HEK293 (cell line): ENCODE data around the gene PFAS.

Experiments used
- HOXA7 ChIP-seq: sonication (generic); formaldehyde crosslinking; IDR thresholded peaks from 2 replicates; pipeline ENCODE4 v1.8.1; 2022; ENCODE audit warnings: missing genetic modification reagents, borderline replicate concordance
- HOXC10 ChIP-seq: sonication (generic); formaldehyde crosslinking; IDR thresholded peaks from 2 replicates; pipeline ENCODE4 v1.8.1; 2023; ENCODE audit warnings: mild to moderate bottlenecking, missing genetic modification reagents
- ZBTB1 ChIP-seq: fragments of 450-650 bp; formaldehyde crosslinking; IDR thresholded peaks from 2 replicates; pipeline ENCODE4 v1.5.1; 2016; ENCODE audit warnings: missing biosample characterization, missing genetic modification characterization
- ZBTB20 ChIP-seq: fragments of 450-650 bp; formaldehyde crosslinking; IDR thresholded peaks from 2 replicates; pipeline ENCODE4 v1.5.1; 2016; ENCODE audit warnings: missing biosample characterization, missing genetic modification characterization
- ZBTB48 ChIP-seq: fragments of 450-650 bp; formaldehyde crosslinking; IDR thresholded peaks from 2 replicates; pipeline ENCODE4 v1.5.1; 2016; ENCODE audit warnings: missing biosample characterization, missing genetic modification characterization
- ZFP69B ChIP-seq: fragments of 450-650 bp; formaldehyde crosslinking; IDR thresholded peaks from 2 replicates; pipeline ENCODE4 v1.5.1; 2016; ENCODE audit warnings: missing biosample characterization, missing genetic modification characterization
- ZNF138 ChIP-seq: fragments of 450-650 bp; formaldehyde crosslinking; IDR thresholded peaks from 2 replicates; pipeline ENCODE4 v1.5.1; 2016; ENCODE audit warnings: missing biosample characterization, missing genetic modification characterization, borderline replicate concordance
- ZNF146 ChIP-seq: fragments of 450-650 bp; formaldehyde crosslinking; IDR thresholded peaks from 2 replicates; pipeline ENCODE4 v1.5.1; 2016; ENCODE audit warnings: missing biosample characterization, missing genetic modification characterization
- ZNF266 ChIP-seq: fragments of 450-650 bp; formaldehyde crosslinking; IDR thresholded peaks from 2 replicates; pipeline ENCODE4 v1.5.1; 2016; ENCODE audit warnings: missing biosample characterization, missing genetic modification characterization, low read depth
- ZNF366 ChIP-seq: fragments of 450-650 bp; formaldehyde crosslinking; conservative IDR thresholded peaks from 2 replicates; pipeline ENCODE4 v1.5.1; 2016; ENCODE audit warnings: missing biosample characterization, missing genetic modification characterization
- ZNF560 ChIP-seq: fragments of 450-650 bp; formaldehyde crosslinking; IDR thresholded peaks from 2 replicates; pipeline ENCODE4 v1.5.1; 2017; ENCODE audit warnings: missing biosample characterization, missing genetic modification characterization, borderline replicate concordance
- ZNF610 ChIP-seq: fragments of 450-650 bp; formaldehyde crosslinking; IDR thresholded peaks from 2 replicates; pipeline ENCODE4 v1.5.1; 2016; ENCODE audit warnings: missing biosample characterization, missing genetic modification characterization, borderline replicate concordance
- ZNF658 ChIP-seq: fragments of 450-650 bp; formaldehyde crosslinking; IDR thresholded peaks from 2 replicates; pipeline ENCODE4; 2016; ENCODE audit warnings: missing biosample characterization, missing genetic modification characterization
- ZNF792 ChIP-seq: fragments of 450-650 bp; formaldehyde crosslinking; IDR thresholded peaks from 2 replicates; pipeline ENCODE4 v1.5.1; 2016; ENCODE audit warnings: missing biosample characterization, missing genetic modification characterization
- ZNF843 ChIP-seq: fragments of 450-650 bp; formaldehyde crosslinking; IDR thresholded peaks from 2 replicates; pipeline ENCODE4 v1.5.1; 2016; ENCODE audit warnings: missing biosample characterization, missing genetic modification characterization
- TF ChIP-seq, protein P1 (sequence below): fragments of 450-650 bp; IDR thresholded peaks from 2 replicates; pipeline ENCODE4 v1.5.1; 2018; ENCODE audit warnings: missing biosample characterization, mild to moderate bottlenecking, missing genetic modification characterization
- TF ChIP-seq, protein P2 (sequence below): fragments of 450-650 bp; formaldehyde crosslinking; IDR thresholded peaks from 2 replicates; pipeline ENCODE4 v1.5.1; 2017; ENCODE audit warnings: missing biosample characterization, missing genetic modification characterization
- TF ChIP-seq, protein P3 (sequence below): fragments of 450-650 bp; formaldehyde crosslinking; IDR thresholded peaks from 2 replicates; pipeline ENCODE4 v1.5.1; 2016; ENCODE audit warnings: missing biosample characterization, missing genetic modification characterization
- TF ChIP-seq, protein P4 (sequence below): fragments of 450-650 bp; formaldehyde crosslinking; IDR thresholded peaks from 2 replicates; pipeline ENCODE4 v1.5.1; 2016; ENCODE audit warnings: missing biosample characterization, missing genetic modification characterization, low read depth
- TF ChIP-seq, protein P5 (sequence below): fragments of 450-650 bp; formaldehyde crosslinking; IDR thresholded peaks from 2 replicates; pipeline ENCODE4 v1.5.1; 2016; ENCODE audit warnings: missing biosample characterization, missing genetic modification characterization
- TF ChIP-seq, protein P6 (sequence below): fragments of 450-650 bp; formaldehyde crosslinking; IDR thresholded peaks from 2 replicates; pipeline ENCODE4 v1.5.1; 2016; ENCODE audit warnings: missing biosample characterization, missing genetic modification characterization
- TF ChIP-seq, protein P7 (sequence below): fragments of 450-650 bp; formaldehyde crosslinking; conservative IDR thresholded peaks from 2 replicates; pipeline ENCODE4 v1.5.1; 2016; ENCODE audit warnings: low read depth, missing biosample characterization, missing genetic modification characterization

The PFAS gene

DNA sequence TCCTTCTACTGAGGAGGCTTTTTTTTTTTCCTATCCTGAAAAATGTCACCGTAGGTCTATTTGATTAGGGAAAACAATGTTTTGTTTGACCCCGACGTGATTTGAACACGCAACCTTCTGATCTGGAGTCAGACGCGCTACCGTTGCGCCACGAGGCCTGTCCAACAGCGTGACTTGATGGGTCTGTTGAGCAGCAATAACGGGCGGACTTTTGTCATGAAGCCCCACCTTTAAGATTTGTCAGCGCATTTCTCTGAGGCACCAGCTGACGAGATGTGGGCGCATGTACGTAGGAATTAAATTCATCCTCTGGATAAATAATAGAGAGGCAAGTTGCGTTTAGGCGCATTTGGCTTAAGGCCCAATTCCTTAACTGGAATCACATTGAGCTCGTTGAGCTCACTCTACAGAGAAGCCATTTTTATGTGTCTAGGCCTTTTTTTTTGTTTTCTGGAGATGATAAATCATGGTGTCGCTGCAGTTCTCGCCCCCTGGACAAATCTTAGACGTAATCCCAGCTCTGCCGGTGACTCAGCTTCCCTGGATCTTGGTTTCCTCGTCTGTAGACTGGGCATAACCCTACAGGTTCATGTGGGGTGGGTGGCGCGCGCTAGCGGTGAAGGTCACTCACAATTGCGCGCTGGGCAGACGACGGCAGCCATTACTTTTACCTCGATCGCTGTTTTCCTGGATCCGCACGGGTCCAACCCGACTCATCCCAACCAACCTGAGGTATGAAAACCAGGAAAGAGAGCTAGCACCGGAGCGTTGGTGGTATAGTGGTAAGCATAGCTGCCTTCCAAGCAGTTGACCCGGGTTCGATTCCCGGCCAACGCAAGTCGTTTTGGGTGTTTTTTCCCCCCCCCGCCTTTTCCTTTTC, 28.1 kb upstream of the PFAS start (continued):
- TF ChIP-seq, protein P1, sequence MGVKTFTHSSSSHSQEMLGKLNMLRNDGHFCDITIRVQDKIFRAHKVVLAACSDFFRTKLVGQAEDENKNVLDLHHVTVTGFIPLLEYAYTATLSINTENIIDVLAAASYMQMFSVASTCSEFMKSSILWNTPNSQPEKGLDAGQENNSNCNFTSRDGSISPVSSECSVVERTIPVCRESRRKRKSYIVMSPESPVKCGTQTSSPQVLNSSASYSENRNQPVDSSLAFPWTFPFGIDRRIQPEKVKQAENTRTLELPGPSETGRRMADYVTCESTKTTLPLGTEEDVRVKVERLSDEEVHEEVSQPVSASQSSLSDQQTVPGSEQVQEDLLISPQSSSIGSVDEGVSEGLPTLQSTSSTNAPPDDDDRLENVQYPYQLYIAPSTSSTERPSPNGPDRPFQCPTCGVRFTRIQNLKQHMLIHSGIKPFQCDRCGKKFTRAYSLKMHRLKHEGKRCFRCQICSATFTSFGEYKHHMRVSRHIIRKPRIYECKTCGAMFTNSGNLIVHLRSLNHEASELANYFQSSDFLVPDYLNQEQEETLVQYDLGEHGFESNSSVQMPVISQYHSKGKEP (tag by site-specific recombination), result peak; percentile 74
- TF ChIP-seq ZNF792 (tag by site-specific recombination) (no peak), ZBTB20 (tag by site-specific recombination) (no peak), ZNF560 (tag by site-specific recombination) (no peak), ZNF266 (tag by site-specific recombination) (no peak), ZNF146 (tag by site-specific recombination) (0 out of 2 replicates have a peak, but pooled peaks have one; percentile 55), HOXC10 (CRISPR knock-in tag) (no peak), ZNF843 (no peak; the same call in none of the 2 replicates), ZBTB48 (tag by site-specific recombination) (no peak), ZBTB1 (tag by site-specific recombination) (0 out of 2 replicates have a peak, but pooled peaks have one; percentile 11), ZNF138 (tag by site-specific recombination) (no peak), ZNF610 (tag by site-specific recombination) (0 out of 2 replicates have a peak, but pooled peaks have one; percentile 14), ZFP69B (tag by site-specific recombination) (no peak; the same call in none of the 2 replicates), HOXA7 (CRISPR knock-in tag) (no peak), ZNF366 (tag by site-specific recombination) (peak; percentile 10; the same call in 1 of the 2 replicates), ZNF658 (tag by site-specific recombination) (no peak)
- TF ChIP-seq, protein P2, sequence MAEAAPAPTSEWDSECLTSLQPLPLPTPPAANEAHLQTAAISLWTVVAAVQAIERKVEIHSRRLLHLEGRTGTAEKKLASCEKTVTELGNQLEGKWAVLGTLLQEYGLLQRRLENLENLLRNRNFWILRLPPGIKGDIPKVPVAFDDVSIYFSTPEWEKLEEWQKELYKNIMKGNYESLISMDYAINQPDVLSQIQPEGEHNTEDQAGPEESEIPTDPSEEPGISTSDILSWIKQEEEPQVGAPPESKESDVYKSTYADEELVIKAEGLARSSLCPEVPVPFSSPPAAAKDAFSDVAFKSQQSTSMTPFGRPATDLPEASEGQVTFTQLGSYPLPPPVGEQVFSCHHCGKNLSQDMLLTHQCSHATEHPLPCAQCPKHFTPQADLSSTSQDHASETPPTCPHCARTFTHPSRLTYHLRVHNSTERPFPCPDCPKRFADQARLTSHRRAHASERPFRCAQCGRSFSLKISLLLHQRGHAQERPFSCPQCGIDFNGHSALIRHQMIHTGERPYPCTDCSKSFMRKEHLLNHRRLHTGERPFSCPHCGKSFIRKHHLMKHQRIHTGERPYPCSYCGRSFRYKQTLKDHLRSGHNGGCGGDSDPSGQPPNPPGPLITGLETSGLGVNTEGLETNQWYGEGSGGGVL (tag by site-specific recombination), result no peak
- TF ChIP-seq, protein P3, sequence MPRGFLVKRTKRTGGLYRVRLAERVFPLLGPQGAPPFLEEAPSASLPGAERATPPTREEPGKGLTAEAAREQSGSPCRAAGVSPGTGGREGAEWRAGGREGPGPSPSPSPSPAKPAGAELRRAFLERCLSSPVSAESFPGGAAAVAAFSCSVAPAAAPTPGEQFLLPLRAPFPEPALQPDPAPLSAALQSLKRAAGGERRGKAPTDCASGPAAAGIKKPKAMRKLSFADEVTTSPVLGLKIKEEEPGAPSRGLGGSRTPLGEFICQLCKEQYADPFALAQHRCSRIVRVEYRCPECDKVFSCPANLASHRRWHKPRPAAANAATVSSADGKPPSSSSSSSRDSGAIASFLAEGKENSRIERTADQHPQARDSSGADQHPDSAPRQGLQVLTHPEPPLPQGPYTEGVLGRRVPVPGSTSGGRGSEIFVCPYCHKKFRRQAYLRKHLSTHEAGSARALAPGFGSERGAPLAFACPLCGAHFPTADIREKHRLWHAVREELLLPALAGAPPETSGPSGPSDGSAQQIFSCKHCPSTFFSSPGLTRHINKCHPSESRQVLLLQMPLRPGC, result peak; percentile 76
- TF ChIP-seq, protein P4, sequence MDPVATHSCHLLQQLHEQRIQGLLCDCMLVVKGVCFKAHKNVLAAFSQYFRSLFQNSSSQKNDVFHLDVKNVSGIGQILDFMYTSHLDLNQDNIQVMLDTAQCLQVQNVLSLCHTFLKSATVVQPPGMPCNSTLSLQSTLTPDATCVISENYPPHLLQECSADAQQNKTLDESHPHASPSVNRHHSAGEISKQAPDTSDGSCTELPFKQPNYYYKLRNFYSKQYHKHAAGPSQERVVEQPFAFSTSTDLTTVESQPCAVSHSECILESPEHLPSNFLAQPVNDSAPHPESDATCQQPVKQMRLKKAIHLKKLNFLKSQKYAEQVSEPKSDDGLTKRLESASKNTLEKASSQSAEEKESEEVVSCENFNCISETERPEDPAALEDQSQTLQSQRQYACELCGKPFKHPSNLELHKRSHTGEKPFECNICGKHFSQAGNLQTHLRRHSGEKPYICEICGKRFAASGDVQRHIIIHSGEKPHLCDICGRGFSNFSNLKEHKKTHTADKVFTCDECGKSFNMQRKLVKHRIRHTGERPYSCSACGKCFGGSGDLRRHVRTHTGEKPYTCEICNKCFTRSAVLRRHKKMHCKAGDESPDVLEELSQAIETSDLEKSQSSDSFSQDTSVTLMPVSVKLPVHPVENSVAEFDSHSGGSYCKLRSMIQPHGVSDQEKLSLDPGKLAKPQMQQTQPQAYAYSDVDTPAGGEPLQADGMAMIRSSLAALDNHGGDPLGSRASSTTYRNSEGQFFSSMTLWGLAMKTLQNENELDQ (tag by site-specific recombination), result no peak
- TF ChIP-seq, protein P5, sequence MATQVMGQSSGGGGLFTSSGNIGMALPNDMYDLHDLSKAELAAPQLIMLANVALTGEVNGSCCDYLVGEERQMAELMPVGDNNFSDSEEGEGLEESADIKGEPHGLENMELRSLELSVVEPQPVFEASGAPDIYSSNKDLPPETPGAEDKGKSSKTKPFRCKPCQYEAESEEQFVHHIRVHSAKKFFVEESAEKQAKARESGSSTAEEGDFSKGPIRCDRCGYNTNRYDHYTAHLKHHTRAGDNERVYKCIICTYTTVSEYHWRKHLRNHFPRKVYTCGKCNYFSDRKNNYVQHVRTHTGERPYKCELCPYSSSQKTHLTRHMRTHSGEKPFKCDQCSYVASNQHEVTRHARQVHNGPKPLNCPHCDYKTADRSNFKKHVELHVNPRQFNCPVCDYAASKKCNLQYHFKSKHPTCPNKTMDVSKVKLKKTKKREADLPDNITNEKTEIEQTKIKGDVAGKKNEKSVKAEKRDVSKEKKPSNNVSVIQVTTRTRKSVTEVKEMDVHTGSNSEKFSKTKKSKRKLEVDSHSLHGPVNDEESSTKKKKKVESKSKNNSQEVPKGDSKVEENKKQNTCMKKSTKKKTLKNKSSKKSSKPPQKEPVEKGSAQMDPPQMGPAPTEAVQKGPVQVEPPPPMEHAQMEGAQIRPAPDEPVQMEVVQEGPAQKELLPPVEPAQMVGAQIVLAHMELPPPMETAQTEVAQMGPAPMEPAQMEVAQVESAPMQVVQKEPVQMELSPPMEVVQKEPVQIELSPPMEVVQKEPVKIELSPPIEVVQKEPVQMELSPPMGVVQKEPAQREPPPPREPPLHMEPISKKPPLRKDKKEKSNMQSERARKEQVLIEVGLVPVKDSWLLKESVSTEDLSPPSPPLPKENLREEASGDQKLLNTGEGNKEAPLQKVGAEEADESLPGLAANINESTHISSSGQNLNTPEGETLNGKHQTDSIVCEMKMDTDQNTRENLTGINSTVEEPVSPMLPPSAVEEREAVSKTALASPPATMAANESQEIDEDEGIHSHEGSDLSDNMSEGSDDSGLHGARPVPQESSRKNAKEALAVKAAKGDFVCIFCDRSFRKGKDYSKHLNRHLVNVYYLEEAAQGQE (tag by site-specific recombination), result peak; percentile 22; the same call in 1 of the 2 replicates
- TF ChIP-seq, protein P6, sequence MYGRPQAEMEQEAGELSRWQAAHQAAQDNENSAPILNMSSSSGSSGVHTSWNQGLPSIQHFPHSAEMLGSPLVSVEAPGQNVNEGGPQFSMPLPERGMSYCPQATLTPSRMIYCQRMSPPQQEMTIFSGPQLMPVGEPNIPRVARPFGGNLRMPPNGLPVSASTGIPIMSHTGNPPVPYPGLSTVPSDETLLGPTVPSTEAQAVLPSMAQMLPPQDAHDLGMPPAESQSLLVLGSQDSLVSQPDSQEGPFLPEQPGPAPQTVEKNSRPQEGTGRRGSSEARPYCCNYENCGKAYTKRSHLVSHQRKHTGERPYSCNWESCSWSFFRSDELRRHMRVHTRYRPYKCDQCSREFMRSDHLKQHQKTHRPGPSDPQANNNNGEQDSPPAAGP, result peak; percentile 90
- TF ChIP-seq, protein P7, sequence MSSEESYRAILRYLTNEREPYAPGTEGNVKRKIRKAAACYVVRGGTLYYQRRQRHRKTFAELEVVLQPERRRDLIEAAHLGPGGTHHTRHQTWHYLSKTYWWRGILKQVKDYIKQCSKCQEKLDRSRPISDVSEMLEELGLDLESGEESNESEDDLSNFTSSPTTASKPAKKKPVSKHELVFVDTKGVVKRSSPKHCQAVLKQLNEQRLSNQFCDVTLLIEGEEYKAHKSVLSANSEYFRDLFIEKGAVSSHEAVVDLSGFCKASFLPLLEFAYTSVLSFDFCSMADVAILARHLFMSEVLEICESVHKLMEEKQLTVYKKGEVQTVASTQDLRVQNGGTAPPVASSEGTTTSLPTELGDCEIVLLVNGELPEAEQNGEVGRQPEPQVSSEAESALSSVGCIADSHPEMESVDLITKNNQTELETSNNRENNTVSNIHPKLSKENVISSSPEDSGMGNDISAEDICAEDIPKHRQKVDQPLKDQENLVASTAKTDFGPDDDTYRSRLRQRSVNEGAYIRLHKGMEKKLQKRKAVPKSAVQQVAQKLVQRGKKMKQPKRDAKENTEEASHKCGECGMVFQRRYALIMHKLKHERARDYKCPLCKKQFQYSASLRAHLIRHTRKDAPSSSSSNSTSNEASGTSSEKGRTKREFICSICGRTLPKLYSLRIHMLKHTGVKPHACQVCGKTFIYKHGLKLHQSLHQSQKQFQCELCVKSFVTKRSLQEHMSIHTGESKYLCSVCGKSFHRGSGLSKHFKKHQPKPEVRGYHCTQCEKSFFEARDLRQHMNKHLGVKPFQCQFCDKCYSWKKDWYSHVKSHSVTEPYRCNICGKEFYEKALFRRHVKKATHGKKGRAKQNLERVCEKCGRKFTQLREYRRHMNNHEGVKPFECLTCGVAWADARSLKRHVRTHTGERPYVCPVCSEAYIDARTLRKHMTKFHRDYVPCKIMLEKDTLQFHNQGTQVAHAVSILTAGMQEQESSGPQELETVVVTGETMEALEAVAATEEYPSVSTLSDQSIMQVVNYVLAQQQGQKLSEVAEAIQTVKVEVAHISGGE (tag by site-specific recombination), result peak; percentile 43
